Central memory CD8-positive, alpha-beta T cell (primary cell): Measurements from ENCODE around the gene LMF2.
"Not testable (repeated sequence)": the region's sequence is repeated elsewhere in the genome, so short reads cannot be mapped to it uniquely, and the experiment has no call there.

Experiments
- ATAC-seq: fragments of 150-1000 bp; cut with Tn5 transposase; replicated peaks from 2 replicates; pipeline ENCODE4 v1.10.0; 2022; ENCODE audit warnings: mild to moderate bottlenecking, moderate FRiP score, moderate number of reproducible peaks; ENCODE audit not compliant: poor library complexity, severe bottlenecking; ENCODE audit errors: extremely low read depth
- DNase-seq, 2 donors: peaks; one replicate each; pipeline ENCODE4 v3.0.0; 2021; ENCODE audit warnings: low spot score in 2 of 2
- H3K27ac Mint-ChIP-seq: one replicate; pipeline ENCODE4 v1.8.0; 2022; ENCODE audit warnings: low read depth, mild to moderate bottlenecking, moderate library complexity, mixed read lengths
- H3K27me3 Mint-ChIP-seq: one replicate; pipeline ENCODE4 v1.8.0; 2022; ENCODE audit warnings: mixed read lengths
- H3K36me3 Mint-ChIP-seq: one replicate; pipeline ENCODE4 v1.8.0; 2022; ENCODE audit warnings: mild to moderate bottlenecking, moderate library complexity, mixed read lengths; ENCODE audit not compliant: insufficient read depth
- H3K4me1 Mint-ChIP-seq: one replicate; pipeline ENCODE4 v1.8.0; 2022; ENCODE audit warnings: mixed read lengths
- H3K4me3 Mint-ChIP-seq: one replicate; pipeline ENCODE4 v1.8.0; 2022; ENCODE audit warnings: mild to moderate bottlenecking, moderate library complexity, mixed read lengths
- H3K9me3 Mint-ChIP-seq: one replicate; pipeline ENCODE4 v1.8.0; 2022; ENCODE audit warnings: mixed read lengths

LMF2 gene

GRCh38 chr22:50544746-50545253, 37.3 kb upstream of the LMF2 start:
- ATAC-seq (peak; percentile 38), DNase-seq (no peak)
- H3K27me3 Mint-ChIP-seq = no peaks in the 10 kb centered on the region
- H3K27ac Mint-ChIP-seq = peak overlapping the region; percentile 91
- peaks cover 8% of the 10 kb centered on the region for H3K36me3 Mint-ChIP-seq
- peak overlapping the region; percentile 65 for H3K4me3 Mint-ChIP-seq
- peaks cover 34% of the 10 kb centered on the region for H3K4me1 Mint-ChIP-seq
- no peaks in the 10 kb centered on the region for H3K9me3 Mint-ChIP-seq

DNA sequence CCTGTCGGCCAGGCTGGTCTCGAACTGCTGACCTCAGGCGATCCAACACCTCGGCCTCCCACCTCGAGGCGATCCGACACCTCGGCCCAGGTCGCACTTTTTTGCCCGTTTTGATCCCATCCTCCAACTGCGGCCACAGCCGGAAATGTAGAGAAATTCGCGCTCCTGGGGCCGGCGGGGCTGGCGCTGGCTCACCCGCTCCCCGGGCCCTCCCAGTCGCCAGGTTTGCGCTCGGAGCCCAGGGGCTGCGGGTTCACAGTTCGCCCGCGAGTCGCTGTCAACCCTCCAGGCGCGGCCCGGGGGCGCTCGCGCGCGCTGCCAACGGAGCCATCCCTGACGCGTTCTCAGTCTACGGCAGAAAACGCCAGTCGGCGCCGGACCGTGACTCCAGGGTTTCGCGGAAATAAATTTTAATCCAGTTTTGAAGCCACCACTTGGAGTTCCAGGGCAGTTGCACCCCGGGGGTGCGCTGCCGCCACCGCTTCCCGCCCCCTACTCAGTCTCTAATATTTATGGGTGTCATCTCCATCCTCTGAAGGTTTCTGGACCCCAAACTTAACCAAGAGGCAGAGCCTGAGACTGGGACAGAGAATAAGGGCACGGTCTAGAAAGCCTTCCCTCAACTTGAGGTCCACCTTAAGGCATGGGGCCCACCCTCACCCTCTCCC, 36.7 kb upstream of the LMF2 start:
- peak overlapping the region; percentile 65 for H3K4me3 Mint-ChIP-seq
- H3K9me3 Mint-ChIP-seq = no peaks in the 10 kb centered on the region
- peak; percentile 72 to 78 for DNase-seq
- peaks cover 14% of the 10 kb centered on the region for H3K36me3 Mint-ChIP-seq
- peak; percentile 46 for ATAC-seq
- H3K27ac Mint-ChIP-seq = peak overlapping the region; percentile 91
- peaks cover 38% of the 10 kb centered on the region for H3K4me1 Mint-ChIP-seq
- no peaks in the 10 kb centered on the region for H3K27me3 Mint-ChIP-seq

- peak overlapping the region; percentile 31 for H3K4me3 Mint-ChIP-seq
- H3K27ac Mint-ChIP-seq = peak overlapping the region; percentile 75
- ATAC-seq (no peak), DNase-seq (no peak)
- peaks cover 20% of the 10 kb centered on the region for H3K36me3 Mint-ChIP-seq
- H3K4me1 Mint-ChIP-seq = peaks cover 49% of the 10 kb centered on the region
- no peaks in the 10 kb centered on the region for H3K27me3 Mint-ChIP-seq
- H3K9me3 Mint-ChIP-seq = no peaks in the 10 kb centered on the region
Measured at GRCh38 chr22:50542416-50542927, 35.0 kb upstream of the LMF2 start.

DNA sequence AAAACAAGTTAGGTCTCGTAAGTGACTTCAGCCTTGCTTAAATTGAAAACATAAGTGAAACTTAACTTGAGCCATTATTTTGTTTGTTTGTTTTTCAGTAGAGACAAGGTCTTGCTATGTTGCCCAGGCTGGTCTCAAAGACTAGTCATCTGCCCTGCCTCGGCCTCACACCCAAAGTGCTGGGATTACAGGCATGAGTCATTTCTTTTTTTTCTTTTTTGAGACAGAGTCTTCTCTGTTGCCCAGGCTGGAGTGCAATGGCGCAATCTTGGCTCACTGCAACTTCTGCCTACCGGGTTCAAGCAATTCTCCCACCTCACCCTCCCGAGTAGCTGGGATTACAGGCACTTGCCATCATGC, 34.1 kb upstream of the LMF2 start:
- Mint-ChIP-seq H3K4me1 (peaks cover 49% of the 10 kb centered on the region), H3K27ac (peak overlapping the region; percentile 100), H3K36me3 (peaks cover 20% of the 10 kb centered on the region)
- not testable (repeated sequence) for DNase-seq, H3K27me3 Mint-ChIP-seq, H3K4me3 Mint-ChIP-seq, ATAC-seq, H3K9me3 Mint-ChIP-seq

GRCh38 chr22:50540381-50540780, 32.9 kb upstream of the LMF2 start:
- DNase-seq = no peak

GRCh38 chr22:50537765-50538164, 30.3 kb upstream of the LMF2 start:
- Mint-ChIP-seq H3K27me3 (no peaks in the 10 kb centered on the region), H3K36me3 (peaks cover 18% of the 10 kb centered on the region), H3K9me3 (no peaks in the 10 kb centered on the region), H3K27ac (peak overlapping the region; percentile 100), H3K4me3 (no peak overlapping the region), H3K4me1 (peaks cover 37% of the 10 kb centered on the region)
- no peak for DNase-seq
- no peak for ATAC-seq

More at GRCh38 chr22:50540381-50540780, 32.9 kb upstream of the LMF2 start:
- no peaks in the 10 kb centered on the region for H3K9me3 Mint-ChIP-seq
- ATAC-seq = no peak
- H3K27ac Mint-ChIP-seq = peak overlapping the region; percentile 100
- peaks cover 43% of the 10 kb centered on the region for H3K4me1 Mint-ChIP-seq
- H3K36me3 Mint-ChIP-seq = peaks cover 20% of the 10 kb centered on the region
- H3K27me3 Mint-ChIP-seq = no peaks in the 10 kb centered on the region
- H3K4me3 Mint-ChIP-seq = peak overlapping the region; percentile 29

GRCh38 chr22:50536226-50536625, 28.7 kb upstream of the LMF2 start:
- H3K36me3 Mint-ChIP-seq = peaks cover 15% of the 10 kb centered on the region
- ATAC-seq (no peak), DNase-seq (no peak)
- peaks cover 37% of the 10 kb centered on the region for H3K4me1 Mint-ChIP-seq
- no peak overlapping the region for H3K4me3 Mint-ChIP-seq
- H3K9me3 Mint-ChIP-seq = no peaks in the 10 kb centered on the region
- no peak overlapping the region for H3K27ac Mint-ChIP-seq
- no peaks in the 10 kb centered on the region for H3K27me3 Mint-ChIP-seq

GRCh38 chr22:50535113-50535512, 27.6 kb upstream of the LMF2 start:
- H3K4me1 Mint-ChIP-seq = peaks cover 39% of the 10 kb centered on the region
- ATAC-seq (no peak), DNase-seq (no peak)
- H3K4me3 Mint-ChIP-seq = no peak overlapping the region
- peaks cover 23% of the 10 kb centered on the region for H3K36me3 Mint-ChIP-seq
- H3K27me3 Mint-ChIP-seq = no peaks in the 10 kb centered on the region
- no peak overlapping the region for H3K27ac Mint-ChIP-seq
- H3K9me3 Mint-ChIP-seq = no peaks in the 10 kb centered on the region

DNA sequence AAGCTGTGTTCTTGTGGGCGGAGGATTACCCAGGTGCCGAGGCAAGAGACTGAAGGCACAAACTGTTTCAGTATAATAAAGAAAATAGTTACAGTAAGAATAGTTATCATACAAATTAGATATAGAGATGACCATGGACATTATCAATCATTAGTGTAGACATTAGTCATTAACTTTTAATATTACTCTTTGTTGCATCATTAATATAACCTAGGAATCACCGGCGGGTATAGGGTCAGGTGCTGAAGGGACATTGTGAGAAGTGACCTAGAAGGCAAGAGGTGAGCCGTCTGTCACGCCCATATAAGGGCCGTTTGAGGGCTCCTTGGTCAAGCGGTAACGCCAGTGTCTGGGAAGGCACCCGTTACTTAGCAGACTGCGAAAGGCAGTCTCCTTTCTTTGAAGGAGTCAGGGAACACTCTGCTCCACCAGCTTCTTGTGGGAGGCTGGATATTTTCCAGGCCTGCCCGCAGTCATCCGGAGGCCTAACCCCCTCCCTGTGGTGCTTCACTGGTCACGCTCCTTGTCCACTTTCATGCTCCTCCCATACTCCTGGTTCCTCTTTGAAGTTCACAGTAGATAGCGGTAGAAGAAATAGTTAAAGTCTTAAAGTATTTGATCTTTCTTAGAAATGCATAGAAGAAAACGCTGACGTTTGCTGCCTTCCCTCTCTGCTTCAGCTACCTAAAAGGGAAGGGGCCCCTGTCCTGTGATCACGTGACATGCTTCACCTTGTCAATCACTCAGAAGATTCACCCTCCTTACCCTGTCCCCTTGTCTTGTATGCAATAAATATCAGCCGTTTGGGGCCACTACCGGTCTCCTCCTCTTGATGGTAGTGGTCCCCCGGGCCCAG, 26.6 kb upstream of the LMF2 start:
- ATAC-seq = not testable (repeated sequence)

DNA sequence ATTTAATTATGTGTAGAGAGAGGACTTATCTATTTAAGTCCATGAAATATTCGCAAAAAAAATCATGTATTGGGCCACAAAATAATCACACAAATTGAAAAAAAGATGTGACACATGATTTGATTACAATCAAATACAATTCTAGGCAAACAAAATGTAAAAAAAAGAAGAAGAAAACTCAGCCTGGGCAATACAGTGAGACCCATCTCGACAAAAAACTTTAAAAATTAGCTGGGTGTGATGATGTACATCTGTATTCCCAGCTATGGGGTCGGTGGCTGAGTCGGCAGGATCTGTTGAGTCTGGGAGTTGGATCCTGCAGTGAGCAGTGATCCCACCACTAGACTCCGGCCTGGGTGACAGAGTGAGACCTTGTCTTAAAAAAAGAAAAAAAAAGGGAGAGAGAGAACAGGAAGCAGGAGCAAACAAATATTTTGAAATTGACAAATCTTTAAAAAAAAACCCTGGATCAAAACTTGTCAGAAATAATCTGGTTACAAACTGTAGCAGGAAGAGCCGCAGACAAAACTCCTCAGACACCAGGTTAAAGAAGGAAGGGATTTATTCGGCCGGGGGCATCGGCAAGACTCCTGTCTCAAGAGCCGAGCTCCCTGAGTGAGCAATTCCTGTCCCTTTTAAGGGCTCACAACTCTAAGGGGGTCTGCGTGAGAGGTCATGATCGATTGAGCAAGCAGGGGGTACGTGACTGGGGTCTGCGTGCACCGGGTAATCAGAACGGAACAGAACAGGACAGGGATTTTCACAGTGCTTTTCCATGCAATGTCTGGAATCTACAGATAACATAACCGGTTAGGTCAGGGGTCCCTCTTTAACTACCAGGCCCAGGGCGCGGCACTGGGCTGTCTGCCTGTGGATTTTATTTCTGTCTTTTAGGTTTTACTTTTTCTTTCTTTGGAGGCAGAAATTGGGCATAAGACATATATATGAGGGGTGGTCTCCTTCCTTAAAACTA, 25.6 kb upstream of the LMF2 start:
- Mint-ChIP-seq H3K27me3 (no peaks in the 10 kb centered on the region), H3K27ac (peak overlapping the region; percentile 98), H3K4me1 (peaks cover 32% of the 10 kb centered on the region), H3K4me3 (peak overlapping the region; percentile 92), H3K9me3 (no peaks in the 10 kb centered on the region), H3K36me3 (peaks cover 15% of the 10 kb centered on the region)
- DNase-seq (no peak), ATAC-seq (no peak)

More for the DNA sequence above, 26.6 kb upstream of the LMF2 start:
- Mint-ChIP-seq H3K4me1 (peaks cover 29% of the 10 kb centered on the region), H3K36me3 (peaks cover 16% of the 10 kb centered on the region)
- not testable (repeated sequence) for DNase-seq, H3K4me3 Mint-ChIP-seq, H3K27me3 Mint-ChIP-seq, H3K9me3 Mint-ChIP-seq, H3K27ac Mint-ChIP-seq

GRCh38 chr22:50531962-50532674, 24.6 kb upstream of the LMF2 start:
- Mint-ChIP-seq H3K27ac (peak overlapping the region; percentile 98), H3K27me3 (no peaks in the 10 kb centered on the region), H3K9me3 (no peaks in the 10 kb centered on the region), H3K36me3 (peaks cover 20% of the 10 kb centered on the region), H3K4me3 (peak overlapping the region; percentile 92), H3K4me1 (peaks cover 37% of the 10 kb centered on the region)
- DNase-seq = no peak
- no peak for ATAC-seq
